Chondrocyte (in vitro differentiated cells): ENCODE data around the gene PPP1CA. TPM values are rescaled to one million over a fixed set of nuclear protein-coding genes. Genes with fewer than 3 reads are reported as not detected.

Experiments
- DNase-seq: peaks from one replicate; pipeline ENCODE4 v3.0.0; 2021; ENCODE audit warnings: mixed read lengths, low spot score
- H3K27ac Mint-ChIP-seq: one replicate; pipeline ENCODE4 v1.8.0; 2021; ENCODE audit warnings: mild to moderate bottlenecking, moderate library complexity, mixed read lengths; ENCODE audit not compliant: unreplicated experiment
- H3K27me3 Mint-ChIP-seq: 2 replicates; pipeline ENCODE4 v1.8.0; 2021; ENCODE audit warnings: low read depth, mixed read lengths
- H3K36me3 Mint-ChIP-seq: 2 replicates; pipeline ENCODE4 v1.8.0; 2021; ENCODE audit warnings: low read depth, mixed read lengths
- H3K4me1 Mint-ChIP-seq: 2 replicates; pipeline ENCODE4 v1.8.0; 2021; ENCODE audit warnings: low read depth, mild to moderate bottlenecking, mixed read lengths
- H3K4me3 Mint-ChIP-seq: one replicate; pipeline ENCODE4 v1.8.0; 2021; ENCODE audit warnings: mild to moderate bottlenecking, moderate library complexity, mixed read lengths; ENCODE audit not compliant: unreplicated experiment
- H3K9me3 Mint-ChIP-seq: 2 replicates; pipeline ENCODE4 v1.8.0; 2021; ENCODE audit warnings: low read depth, mixed read lengths
- CTCF ChIP-seq: fragments of 200-600 bp; sonication (generic); IDR thresholded peaks from 2 replicates; pipeline ENCODE4 v1.5.0; 2021; ENCODE audit warnings: antibody characterized with exemption, mild to moderate bottlenecking, moderate library complexity
- total RNA-seq: library from RNA; stranded (reverse); gene quantifications from 3 replicates; pipeline ENCODE4 v1.2.1, GENCODE V29; 2021

Gene PPP1CA
- total RNA-seq, 1 donor from 2014 or later, result 109 TPM

- DNase-seq, result no peak
- Mint-ChIP-seq H3K4me3 (no peak overlapping the region), H3K27me3 (no peaks in the 10 kb centered on the region), H3K27ac (no peak overlapping the region), H3K9me3 (no peaks in the 10 kb centered on the region), H3K4me1 (peaks cover 17% of the 10 kb centered on the region), H3K36me3 (no peaks in the 10 kb centered on the region)
- no peak for TF ChIP-seq CTCF
Measured at GRCh38 chr11:67418476-67419281, 17.0 kb upstream of the PPP1CA start.

- no peak for TF ChIP-seq CTCF
- no peaks in the 10 kb centered on the region for H3K9me3 Mint-ChIP-seq
- H3K4me1 Mint-ChIP-seq, result peaks cover 17% of the 10 kb centered on the region
- peaks cover 8% of the 10 kb centered on the region for H3K27me3 Mint-ChIP-seq
- no peak for DNase-seq
- H3K4me3 Mint-ChIP-seq, result no peak overlapping the region
- peaks cover 1% of the 10 kb centered on the region for H3K36me3 Mint-ChIP-seq
- no peak overlapping the region for H3K27ac Mint-ChIP-seq
Measured at GRCh38 chr11:67417425-67417824, 15.8 kb upstream of the PPP1CA start.

- no peak for DNase-seq
- no peak for TF ChIP-seq CTCF
- Mint-ChIP-seq H3K4me3 (peak overlapping the region; percentile 56), H3K36me3 (peaks cover 1% of the 10 kb centered on the region), H3K4me1 (peaks cover 17% of the 10 kb centered on the region), H3K27ac (no peak overlapping the region), H3K9me3 (no peaks in the 10 kb centered on the region), H3K27me3 (peaks cover 9% of the 10 kb centered on the region)
Measured at GRCh38 chr11:67416416-67417335, 15.0 kb upstream of the PPP1CA start.

- Mint-ChIP-seq H3K4me3 (peak within 1 kb of the TSS; percentile 56), H3K27ac (no peak within 1 kb of the TSS), H3K4me1 (peaks cover 13% of the 10 kb centered on the region), H3K9me3 (no peaks in the 10 kb centered on the region), H3K27me3 (peaks cover 9% of the 10 kb centered on the region), H3K36me3 (peaks cover 1% of the 10 kb centered on the region)
- no peak for DNase-seq
- TF ChIP-seq CTCF, result no peak
Measured at GRCh38 chr11:67415501-67416304, 14.0 kb upstream of the PPP1CA start, which contains the start of gene CARNS1. Gene CARNS1, plus strand, starts transcription at chr11:67415678. Its CDS starts 522 bp downstream, at chr11:67416200.
